ENCODE data around the gene SRM. TPM values are rescaled to one million over a fixed set of nuclear protein-coding genes. Genes with fewer than 3 reads are reported as not detected.
A peak's percentile ranks its signal among the peaks of the same experiment; 100 is the strongest.

The SRM gene
- total and polyA plus RNA-seq, 2 of the 13 experiments (the other 11 are each of a cell fraction or from before 2014, with no cell fraction given), result 27.9 to 31.8 TPM

DNA sequence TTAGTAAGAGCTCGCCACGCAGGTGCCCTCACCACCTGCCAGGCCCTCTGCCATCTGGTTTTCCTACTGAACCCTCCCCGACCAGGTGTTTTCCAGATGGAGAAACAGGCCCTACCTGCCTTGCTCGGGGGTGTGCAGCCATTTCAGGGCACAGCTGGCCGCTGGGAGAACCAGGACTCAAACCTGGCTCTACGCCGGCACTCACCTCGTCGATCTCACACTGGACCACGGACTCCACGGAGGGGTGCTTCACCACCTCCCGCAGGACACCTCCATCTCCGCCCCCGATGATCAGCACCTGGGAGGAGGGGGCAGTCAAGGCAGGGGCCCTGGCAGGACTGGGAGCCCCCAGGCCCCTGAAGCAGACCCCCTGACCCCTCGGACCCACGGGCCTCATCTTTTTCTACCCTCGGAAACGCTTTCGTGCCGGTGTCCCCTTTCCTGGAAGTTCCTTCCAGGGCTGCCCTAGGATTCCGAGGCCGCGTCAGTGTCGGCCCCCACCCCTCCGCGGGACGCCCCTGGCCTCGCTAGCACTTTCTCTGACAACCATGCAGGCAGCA is 1.1 kb downstream of the SRM start (continued):
- TF ChIP-seq, protein P1, sequence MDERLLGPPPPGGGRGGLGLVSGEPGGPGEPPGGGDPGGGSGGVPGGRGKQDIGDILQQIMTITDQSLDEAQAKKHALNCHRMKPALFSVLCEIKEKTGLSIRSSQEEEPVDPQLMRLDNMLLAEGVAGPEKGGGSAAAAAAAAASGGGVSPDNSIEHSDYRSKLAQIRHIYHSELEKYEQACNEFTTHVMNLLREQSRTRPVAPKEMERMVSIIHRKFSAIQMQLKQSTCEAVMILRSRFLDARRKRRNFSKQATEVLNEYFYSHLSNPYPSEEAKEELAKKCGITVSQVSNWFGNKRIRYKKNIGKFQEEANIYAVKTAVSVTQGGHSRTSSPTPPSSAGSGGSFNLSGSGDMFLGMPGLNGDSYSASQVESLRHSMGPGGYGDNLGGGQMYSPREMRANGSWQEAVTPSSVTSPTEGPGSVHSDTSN (CRISPR knock-in tag; IDR thresholded peaks at IDR 0.05), result no peak
- TF ChIP-seq ZNF776 (CRISPR knock-in tag; IDR thresholded peaks at IDR 0.05) (no peak), ZKSCAN8 (CRISPR knock-in tag; IDR thresholded peaks at IDR 0.05; ENCODE audit: borderline replicate concordance) (no peak), MTERF4 (CRISPR knock-in tag; IDR thresholded peaks at IDR 0.05) (no peak), SRF (IDR thresholded peaks at IDR 0.05; ENCODE audit: low read depth, low read length) (no peak), SP4 (CRISPR knock-in tag; IDR thresholded peaks at IDR 0.05) (no peak), POGK (CRISPR knock-in tag; conservative IDR thresholded peaks at IDR 0.05) (no peak), TBX3 (IDR thresholded peaks at IDR 0.05; ENCODE audit: borderline replicate concordance) (no peak), FOXK2 (IDR thresholded peaks at IDR 0.05) (no peak), RBM22 (optimal IDR thresholded peaks at IDR 0.05; ENCODE audit: low read length) (no peak), EZH2 (conservative IDR thresholded peaks at IDR 0.05; ENCODE audit: low read depth, low read length) (no peak), SETDB1 (CRISPR knock-in tag; IDR thresholded peaks at IDR 0.05; ENCODE audit: borderline replicate concordance) (no peak)
- TF ChIP-seq, protein P2, sequence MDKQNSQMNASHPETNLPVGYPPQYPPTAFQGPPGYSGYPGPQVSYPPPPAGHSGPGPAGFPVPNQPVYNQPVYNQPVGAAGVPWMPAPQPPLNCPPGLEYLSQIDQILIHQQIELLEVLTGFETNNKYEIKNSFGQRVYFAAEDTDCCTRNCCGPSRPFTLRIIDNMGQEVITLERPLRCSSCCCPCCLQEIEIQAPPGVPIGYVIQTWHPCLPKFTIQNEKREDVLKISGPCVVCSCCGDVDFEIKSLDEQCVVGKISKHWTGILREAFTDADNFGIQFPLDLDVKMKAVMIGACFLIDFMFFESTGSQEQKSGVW (CRISPR knock-in tag; IDR thresholded peaks at IDR 0.05; ENCODE audit: borderline replicate concordance), result no peak
- TF ChIP-seq, protein P3, sequence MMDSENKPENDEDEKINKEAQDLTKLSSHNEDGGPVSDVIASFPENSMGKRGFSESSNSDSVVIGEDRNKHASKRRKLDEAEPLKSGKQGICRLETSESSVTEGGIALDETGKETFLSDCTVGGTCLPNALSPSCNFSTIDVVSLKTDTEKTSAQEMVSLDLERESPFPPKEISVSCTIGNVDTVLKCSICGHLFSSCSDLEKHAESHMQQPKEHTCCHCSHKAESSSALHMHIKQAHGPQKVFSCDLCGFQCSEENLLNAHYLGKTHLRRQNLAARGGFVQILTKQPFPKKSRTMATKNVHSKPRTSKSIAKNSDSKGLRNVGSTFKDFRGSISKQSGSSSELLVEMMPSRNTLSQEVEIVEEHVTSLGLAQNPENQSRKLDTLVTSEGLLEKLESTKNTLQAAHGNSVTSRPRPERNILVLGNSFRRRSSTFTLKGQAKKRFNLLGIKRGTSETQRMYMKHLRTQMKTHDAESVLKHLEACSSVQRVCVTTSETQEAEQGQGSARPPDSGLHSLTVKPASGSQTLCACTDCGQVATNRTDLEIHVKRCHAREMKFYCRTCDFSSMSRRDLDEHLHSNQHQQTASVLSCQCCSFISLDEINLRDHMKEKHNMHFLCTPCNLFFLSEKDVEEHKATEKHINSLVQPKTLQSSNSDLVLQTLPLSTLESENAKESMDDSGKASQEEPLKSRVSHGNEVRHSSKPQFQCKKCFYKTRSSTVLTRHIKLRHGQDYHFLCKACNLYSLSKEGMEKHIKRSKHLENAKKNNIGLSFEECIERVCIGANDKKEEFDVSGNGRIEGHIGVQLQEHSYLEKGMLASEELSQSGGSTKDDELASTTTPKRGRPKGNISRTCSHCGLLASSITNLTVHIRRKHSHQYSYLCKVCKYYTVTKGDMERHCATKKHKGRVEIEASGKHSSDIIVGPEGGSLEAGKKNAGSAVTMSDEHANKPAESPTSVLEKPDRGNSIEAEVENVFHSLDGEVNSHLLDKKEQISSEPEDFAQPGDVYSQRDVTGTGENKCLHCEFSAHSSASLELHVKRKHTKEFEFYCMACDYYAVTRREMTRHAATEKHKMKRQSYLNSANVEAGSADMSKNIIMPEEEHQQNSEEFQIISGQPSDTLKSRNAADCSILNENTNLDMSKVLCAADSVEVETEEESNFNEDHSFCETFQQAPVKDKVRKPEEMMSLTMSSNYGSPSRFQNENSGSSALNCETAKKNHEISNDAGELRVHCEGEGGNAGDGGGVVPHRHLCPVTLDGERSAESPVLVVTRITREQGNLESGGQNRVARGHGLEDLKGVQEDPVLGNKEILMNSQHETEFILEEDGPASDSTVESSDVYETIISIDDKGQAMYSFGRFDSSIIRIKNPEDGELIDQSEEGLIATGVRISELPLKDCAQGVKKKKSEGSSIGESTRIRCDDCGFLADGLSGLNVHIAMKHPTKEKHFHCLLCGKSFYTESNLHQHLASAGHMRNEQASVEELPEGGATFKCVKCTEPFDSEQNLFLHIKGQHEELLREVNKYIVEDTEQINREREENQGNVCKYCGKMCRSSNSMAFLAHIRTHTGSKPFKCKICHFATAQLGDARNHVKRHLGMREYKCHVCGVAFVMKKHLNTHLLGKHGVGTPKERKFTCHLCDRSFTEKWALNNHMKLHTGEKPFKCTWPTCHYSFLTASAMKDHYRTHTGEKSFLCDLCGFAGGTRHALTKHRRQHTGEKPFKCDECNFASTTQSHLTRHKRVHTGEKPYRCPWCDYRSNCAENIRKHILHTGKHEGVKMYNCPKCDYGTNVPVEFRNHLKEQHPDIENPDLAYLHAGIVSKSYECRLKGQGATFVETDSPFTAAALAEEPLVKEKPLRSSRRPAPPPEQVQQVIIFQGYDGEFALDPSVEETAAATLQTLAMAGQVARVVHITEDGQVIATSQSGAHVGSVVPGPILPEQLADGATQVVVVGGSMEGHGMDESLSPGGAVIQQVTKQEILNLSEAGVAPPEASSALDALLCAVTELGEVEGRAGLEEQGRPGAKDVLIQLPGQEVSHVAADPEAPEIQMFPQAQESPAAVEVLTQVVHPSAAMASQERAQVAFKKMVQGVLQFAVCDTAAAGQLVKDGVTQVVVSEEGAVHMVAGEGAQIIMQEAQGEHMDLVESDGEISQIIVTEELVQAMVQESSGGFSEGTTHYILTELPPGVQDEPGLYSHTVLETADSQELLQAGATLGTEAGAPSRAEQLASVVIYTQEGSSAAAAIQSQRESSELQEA (CRISPR knock-in tag; IDR thresholded peaks at IDR 0.05; ENCODE audit: not compliant biosample characterization), result no peak
- TF ChIP-seq, protein P4, sequence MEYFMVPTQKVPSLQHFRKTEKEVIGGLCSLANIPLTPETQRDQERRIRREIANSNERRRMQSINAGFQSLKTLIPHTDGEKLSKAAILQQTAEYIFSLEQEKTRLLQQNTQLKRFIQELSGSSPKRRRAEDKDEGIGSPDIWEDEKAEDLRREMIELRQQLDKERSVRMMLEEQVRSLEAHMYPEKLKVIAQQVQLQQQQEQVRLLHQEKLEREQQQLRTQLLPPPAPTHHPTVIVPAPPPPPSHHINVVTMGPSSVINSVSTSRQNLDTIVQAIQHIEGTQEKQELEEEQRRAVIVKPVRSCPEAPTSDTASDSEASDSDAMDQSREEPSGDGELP (IDR thresholded peaks at IDR 0.05; ENCODE audit: borderline replicate concordance, low read depth), result peak; percentile 45; the same call in 1 of the 2 replicates
